HG02884 (cell line): ENCODE results near the gene TRIP4.

ENCODE experiments used
- ATAC-seq: cut with Tn5 transposase; IDR thresholded peaks from one replicate; pipeline ENCODE4 v1.9.1; 2021; ENCODE audit warnings: mild to moderate bottlenecking, moderate library complexity; ENCODE audit not compliant: unreplicated experiment

The TRIP4 gene

DNA sequence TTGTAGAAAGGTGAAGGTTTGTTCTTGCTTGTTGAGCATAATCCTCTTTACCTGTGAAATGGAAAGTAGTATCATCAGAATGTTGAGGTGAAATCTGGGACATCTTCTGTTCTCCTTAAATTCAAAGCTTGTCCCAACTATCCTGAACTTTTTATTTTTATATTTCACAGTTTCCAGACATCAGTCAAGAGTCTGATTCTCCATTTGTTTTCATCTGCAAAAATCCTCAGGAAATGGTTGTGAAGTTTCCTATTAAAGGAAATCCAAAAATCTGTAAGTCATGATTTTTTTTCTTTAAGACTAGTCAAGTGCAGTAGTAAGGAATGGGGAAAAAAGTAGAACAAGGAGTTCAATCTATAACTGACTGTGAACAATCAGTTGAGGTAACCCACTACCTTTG lies 57.2 kb downstream of the TRIP4 start:
- ATAC-seq: no peak

DNA sequence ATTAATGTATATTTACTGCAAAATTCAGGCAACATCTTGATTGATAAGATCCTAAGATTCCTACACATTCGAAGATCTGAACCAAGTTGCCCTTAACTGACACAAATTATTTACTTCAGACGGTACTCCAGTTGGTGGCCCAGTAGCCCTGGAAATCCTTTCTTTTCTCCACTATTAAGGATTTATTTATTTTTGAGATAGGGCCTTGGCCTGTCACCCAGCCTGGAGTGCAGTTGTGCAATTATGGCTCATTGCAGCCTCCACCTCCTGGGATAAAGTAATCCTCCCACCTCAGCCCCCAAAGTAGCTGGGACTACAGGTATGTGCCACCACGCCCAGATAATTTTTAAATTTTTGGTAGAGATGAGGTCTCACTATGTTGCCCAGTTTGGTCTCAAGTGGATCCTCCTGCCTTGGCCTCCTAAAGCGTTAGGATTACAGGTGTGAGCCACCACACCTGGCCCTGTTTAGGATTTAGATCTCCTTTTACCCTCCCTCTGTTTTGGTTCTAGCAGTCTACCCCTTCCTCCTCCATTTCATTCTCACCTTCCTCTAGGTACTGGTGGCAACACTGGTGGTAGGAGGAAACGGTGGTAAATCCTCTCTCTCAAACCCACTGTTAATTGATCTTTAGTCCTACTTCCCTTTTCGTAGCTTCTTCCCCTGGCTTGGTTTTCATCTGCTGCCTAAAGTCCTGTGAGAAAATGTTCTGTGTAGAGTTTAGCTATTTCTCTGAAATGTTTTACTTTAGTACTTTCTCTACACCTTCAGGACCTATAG lies 60.1 kb downstream of the TRIP4 start:
- ATAC-seq: no peak

DNA sequence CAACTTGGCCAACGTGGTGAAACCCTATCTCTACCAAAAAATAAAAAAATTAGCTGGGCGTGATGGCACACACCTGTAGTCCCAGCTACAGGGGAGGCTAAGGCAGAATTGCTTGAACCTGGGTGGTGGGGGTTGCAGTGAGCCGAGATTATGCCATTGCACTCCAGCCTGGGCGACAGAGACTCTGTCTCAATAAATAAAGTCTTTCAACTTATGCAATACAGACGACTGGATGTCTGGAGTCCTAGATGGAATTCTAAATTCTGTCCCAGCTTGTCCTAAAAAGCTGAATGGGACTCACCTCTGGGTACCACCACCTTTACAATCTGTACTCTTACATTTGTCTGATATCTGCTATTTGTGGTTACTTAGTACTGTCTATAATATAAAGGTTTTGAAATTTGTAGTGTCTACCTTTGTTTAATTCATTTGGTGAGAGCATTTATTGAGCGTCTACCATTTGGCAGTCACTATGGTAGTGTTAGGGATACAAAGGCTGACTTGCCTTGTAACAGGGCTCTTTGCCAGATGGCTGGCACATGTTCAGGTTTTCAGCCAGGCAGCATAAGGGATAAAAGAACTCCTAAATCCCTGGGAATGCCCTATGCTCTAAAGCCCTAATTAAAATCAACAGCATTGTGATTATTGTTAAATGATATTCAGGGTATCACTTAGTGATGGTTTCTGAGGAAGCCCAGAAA lies 65.5 kb downstream of the TRIP4 start:
- ATAC-seq: no peak

GRCh38 chr15:64453689-64454037 lies 66.0 kb downstream of the TRIP4 start:
- no peak for ATAC-seq

DNA sequence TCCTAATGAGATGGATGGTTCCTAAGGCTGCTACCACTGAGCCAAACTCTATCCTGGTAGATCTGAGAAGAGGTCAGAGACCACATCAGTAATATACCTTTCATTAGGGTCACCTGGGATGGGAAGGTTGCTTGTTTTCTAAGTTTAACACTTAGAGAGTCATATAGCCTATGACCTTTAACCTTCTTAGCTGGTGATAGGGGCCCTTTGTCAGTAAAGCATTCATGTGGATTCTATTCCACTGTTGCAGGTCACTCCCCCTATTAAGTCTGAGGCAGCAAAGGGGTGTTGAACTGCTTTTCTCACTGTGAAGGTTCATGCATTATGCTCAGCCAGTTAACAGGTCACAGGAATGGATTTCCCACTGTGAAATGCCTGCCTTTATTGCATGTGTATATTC lies 66.6 kb downstream of the TRIP4 start:
- no peak for ATAC-seq

- no peak for ATAC-seq
Measured at GRCh38 chr15:64455961-64456371, 68.3 kb downstream of the TRIP4 start.

GRCh38 chr15:64456634-64457108 lies 69.0 kb downstream of the TRIP4 start:
- ATAC-seq: no peak

DNA sequence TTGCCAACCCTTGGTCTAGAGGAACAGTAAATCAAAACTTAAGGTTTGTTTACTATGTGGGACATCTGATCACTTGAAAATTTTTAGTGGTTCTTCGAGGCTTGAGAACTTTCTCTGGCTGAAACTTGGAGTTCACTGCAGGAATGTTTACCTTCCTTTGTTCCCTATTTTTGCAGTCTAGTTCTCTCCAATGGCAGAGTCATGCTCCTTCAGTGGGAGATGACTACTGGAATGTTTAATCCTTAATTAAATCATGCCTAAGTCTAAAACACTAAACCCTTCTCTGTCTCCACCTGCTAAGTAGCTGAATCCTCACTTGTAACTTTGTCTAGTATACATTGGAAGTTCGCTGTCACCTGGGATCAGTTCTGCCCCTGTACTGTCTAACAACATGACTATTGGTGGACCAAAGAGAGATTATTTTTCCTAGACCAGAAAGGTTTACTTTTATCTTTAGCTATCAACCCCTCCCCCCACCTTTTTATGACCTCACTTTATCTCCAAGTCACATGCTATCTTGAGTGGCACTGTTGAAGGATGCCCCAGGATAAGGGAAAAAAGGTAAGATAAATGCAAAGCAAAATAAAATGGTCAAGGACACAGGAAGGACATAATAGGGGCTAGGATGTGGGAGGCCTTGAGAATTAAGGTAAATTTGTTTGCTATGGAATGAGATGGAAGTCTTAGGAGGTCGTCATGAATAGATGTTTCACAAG lies 71.6 kb downstream of the TRIP4 start:
- ATAC-seq: no peak

DNA sequence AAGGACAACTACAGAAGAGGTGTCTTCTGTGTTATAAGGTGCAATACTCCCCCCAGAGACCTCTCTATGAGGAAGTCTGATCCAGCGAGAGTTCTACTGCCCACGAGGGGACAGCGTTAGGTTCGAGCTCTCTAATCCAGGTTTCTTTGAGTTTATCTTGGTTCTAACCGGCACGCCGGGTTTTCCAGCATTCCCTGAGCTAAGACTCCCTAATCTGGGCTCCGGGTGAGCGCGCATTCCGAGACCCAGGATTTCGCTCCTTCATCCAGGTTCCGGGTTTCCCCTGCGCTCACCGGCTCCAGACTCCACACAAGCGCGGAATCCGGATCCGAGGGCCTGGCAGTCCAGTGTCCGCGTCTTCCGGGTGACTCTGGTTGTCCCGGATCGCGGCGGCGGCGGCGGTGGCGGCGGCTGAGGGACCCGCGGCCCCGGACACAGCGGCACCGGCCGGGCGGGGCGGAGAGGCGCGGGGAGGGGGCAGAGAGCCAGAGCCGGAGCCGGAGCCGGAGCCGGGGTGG lies 72.6 kb downstream of the TRIP4 start, which contains the start of gene ZNF609:
Gene ZNF609, plus strand, starts transcription at position 373 of the 518 bp plus-strand sequence. CDS start 38,842 bp downstream, outside the sequence.
- no peak for ATAC-seq

DNA sequence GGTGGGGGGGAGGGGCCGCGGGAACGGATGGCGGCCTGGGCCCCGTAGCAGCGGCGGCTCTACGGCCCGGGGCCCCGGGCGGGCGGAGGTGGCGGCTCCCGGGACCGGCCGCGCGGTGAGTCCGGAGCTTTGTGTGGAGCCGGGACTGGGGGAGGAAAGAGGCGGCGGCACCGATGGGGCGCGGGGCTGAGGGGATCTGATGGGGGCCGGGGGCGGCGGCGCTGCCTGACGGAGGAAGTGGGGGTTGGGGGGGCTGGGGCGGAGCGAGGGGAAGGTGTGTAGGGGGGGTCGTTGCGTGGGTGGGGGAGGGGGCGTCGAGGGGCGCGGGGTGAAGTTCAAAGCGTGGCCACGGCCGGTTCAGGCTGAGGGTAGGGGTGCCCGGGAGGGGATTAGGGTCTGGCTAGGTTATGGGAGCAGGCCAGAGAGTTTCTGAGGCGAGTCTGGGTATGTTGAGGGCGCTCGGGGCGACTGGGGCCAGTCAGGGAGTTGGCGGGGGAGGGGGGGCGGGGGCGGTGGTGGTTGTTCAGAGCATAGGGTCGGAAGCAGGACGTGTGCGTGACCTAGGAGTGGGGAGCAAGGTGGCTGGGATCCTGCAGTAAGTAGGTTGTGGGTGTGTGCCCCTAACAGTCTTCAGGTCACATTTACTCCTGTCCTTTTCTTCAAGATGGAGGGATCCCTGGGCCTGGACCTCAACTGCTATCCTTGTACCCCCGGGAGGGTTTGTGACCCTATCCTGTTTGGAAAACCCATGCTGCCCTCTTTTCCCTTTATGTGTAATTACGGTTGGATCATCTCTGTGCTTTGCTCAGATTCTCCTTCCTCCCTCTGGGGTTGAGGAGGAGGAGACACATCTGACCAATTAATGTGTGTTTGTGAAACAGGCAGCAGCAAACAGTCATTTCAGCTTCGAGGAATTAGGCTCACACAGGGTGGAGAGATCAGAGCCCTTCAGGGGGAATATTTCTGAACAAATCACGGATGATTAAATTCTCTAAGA lies 73.4 kb downstream of the TRIP4 start:
- no peak for ATAC-seq

- ATAC-seq: no peak
Measured at GRCh38 chr15:64461721-64462162, 74.1 kb downstream of the TRIP4 start.

DNA sequence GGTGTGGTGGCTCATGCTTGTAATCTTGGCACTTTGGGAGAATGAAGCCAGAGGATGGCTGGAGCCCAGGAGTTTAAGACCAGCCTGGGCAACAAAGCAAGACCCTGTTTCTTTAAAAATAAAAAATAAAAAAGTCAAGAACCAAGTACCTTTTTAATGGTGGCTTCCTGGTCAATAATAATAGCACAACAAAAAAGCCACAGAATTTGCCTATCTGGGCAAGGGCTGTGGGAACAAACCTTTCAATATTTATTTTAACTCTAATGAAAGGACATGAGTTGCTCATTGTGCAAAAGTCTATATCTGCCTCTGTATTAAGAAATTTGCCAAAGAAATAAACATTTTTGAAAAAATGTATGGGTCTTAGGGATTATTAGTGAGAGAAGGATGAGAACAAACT lies 74.9 kb downstream of the TRIP4 start:
- ATAC-seq: no peak

- ATAC-seq: no peak
Measured at GRCh38 chr15:64464276-64465005, 76.8 kb downstream of the TRIP4 start.

- ATAC-seq: no peak
Measured at GRCh38 chr15:64466408-64467141, 78.9 kb downstream of the TRIP4 start.

DNA sequence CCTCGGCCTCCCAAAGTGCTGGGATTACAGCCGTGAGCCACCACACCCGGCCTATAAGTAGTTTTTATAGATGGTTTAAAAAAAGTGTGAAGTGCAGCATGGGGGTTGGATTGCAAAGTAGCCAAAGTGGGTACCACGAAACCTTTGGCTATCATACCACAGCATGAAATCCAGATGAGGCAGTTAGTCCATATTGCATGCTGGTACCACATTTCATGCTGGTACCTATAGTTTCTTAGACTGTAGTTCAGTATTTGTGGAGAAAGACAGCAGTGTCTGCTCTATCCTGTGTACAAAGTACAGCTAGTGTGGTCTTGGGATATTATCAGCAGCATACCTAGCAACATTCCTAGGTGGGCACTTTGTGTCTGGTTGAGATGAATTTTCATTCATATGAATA lies 84.5 kb downstream of the TRIP4 start:
- ATAC-seq: no peak

DNA sequence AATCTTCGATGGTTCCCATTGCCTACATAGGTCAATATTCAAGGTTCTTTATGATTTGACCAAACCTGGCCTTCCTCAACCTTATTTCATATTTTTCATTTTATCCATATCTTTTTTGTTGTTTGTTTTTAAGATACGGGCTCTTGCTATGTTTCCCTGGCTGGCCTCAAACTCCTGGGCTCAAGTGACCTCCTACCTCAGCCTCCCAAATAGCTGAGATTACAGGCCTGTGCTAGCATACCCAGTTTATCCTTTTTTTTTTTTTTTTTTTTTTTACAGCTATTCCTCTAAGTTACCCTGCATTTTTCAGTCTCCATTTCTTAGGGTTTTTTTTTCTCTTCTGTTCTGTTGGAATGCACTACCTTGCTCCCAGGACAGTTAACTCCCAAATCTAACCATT lies 87.2 kb downstream of the TRIP4 start:
- ATAC-seq: no peak

GRCh38 chr15:64476550-64476949 lies 88.9 kb downstream of the TRIP4 start:
- no peak for ATAC-seq

- no peak for ATAC-seq
Measured at GRCh38 chr15:64478863-64479262, 91.2 kb downstream of the TRIP4 start.

DNA sequence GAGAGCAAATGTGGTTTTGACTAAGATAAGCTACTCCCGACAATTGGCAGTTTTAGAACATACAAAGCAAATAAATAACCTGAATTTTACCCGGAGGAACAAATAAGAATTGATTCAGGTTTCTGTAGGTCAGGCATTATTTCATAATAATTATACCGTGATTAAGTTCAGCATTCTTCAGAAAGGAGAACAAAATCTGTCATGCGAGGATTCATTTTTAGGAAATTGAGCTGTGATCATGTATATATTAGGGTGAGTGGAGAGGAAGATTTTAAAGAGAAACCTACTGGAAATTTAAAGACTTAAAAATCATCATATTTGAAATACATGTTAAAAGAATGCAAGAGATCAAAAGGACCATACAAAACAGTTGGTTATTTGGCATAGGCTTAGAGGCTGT lies 93.3 kb downstream of the TRIP4 start:
- no peak for ATAC-seq
